Activated CD8-positive, alpha-beta memory T cell treated with anti-CD3 and anti-CD28 coated beads for 24 hours (primary cell): ENCODE measurements around the gene EVA1B.

Experiments used
- DNase-seq: peaks from one replicate; pipeline ENCODE4 v3.0.0-alpha.2; 2020

The EVA1B gene

DNA sequence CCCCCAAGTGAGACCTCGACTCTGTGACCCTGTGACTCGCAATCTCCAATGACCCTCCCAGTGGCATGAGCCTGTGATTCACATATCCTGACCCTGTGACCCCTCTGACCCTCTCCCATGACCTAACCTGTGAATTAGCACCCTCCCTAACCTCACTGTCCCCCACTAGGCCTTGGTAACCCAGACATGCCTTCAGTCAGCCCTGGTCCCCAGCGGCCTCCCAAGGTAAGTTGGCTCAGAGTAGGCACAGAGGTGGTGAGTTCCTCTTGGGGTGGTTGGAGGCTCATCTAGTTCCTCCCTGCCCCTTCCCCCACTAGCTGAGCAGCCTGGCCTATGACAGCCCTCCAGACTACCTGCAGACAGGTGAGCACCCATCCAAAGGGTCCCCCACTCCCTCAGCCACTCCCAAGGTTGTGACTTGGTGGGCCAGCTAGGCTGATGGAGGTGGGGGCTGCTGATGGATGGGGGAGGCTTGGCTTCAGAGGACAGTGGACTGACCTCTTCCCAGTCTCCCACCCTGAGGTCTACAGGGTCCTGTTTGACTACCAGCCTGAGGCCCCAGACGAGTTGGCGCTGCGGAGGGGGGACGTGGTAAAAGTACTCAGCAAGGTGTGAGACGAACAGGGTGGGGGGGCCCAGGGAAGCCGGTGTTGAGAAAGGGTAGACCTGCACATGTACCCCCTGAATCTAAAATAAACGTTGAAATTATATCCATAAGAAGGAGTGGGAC is 15.7 kb downstream of the EVA1B start:
- DNase-seq = peak; percentile 54

DNA sequence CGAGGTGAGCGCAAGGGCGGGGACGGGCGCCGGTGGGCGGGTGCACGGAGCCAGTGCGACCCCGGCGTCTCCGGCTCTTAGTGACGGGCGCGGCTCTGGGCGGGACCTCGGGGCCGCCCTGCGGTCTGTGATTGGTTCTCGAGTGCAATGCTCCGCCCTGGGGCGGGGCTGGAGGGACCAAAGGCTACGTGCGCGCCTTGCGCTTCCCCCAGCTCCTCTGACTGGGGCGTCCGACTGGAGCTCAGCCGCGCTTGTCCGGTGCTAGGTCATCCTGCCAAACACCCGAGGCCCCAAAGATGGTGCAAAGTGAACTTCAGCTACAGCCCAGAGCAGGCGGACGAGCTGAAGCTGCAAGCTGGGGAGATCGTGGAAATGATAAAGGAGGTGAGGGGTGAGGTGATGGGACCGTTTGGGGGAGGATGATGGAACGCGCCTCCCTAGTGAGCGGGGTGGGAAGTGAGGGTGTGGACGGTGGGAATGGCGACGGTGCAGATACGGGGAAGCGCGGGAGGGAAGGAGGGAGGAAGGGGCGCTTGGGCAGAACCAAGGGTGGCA is 16.5 kb downstream of the EVA1B start:
- DNase-seq = peak; percentile 96

GRCh38 chr1:36306210-36306901 is 17.1 kb downstream of the EVA1B start, which contains the start of gene SH3D21:
Gene SH3D21, plus strand, starts transcription at chr1:36306368. Its CDS starts 53 bp downstream, at chr1:36306421.
- DNase-seq = peak; percentile 76

DNA sequence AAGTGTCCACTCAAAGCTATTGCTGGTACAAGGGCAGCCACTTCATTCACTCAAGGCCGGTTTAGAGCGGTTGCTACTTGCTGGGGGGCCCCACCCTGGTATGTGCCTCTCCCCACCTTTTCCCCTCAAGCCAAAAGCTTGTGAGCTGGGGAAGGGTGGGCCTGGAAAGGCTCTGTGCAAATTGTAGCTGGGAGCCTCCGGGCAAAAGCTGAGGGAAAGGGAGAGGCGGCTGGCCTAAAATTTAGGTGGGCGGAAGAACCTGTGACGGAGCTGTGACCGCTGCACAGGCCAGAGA is 17.6 kb downstream of the EVA1B start:
- no peak for DNase-seq

DNA sequence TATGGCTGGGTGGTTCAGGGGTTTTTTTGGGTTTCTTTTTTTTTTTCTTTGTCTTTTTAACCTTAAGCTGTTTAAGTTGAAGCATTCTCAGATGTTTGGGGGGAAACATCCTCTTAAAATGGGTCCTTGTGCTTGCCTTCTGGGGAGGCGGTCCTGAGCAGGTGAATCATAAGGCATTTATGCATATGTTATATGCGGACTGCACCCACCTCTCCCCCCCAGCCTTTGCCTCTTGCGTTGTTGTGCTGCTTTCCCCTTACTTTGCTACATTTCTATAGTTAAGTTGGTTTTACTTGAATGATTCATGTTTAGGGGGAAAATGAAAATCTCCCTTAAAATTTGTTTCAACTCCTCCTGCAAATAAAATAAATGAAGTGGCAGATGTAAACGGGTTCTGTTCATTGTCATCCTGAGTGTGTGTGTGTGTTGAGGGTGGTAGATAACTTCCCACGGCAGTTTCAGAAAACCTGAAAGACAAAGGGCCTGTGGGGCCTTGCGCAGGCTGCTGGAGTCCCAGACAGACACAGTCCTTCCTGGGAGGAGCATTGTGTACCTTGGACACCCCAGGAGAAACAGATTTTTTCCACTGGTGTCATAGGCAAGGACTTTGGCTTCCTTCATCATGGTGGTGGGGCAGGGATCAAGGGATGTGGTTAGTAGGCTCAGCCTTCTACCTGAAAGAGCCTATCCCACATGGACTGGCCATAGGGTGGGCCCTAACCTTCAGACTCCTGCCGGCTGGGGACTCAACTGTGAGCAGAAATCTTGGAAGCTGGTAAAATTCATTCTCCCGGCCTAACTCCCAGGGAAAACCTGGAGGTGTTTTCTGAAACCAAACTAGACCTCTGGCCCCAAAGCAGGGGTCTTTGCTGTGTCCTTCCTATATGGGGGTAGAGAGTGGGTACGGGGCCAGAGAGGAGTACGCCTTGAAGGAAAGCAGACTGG is 18.2 kb downstream of the EVA1B start:
- peak; percentile 61 for DNase-seq

DNA sequence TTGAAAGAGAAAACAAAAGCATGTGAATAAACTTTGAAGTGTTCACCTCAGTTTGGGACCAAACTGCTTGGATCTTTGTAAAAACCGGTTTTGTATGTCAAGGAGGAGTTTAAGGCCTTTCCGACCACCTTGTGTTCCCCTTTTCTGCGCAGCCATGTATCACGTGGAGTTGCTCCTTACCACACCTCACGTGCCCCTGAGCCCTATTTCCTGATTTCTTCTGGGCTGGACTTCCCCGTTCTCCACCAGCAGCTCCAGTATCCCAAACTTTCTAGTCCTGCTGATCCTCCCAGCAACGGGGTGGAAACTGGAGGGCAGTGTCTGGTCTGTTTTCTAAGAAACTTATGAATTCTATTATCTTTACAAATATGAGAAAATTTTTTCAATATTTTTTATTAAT is 18.9 kb downstream of the EVA1B start:
- DNase-seq = peak; percentile 49

DNA sequence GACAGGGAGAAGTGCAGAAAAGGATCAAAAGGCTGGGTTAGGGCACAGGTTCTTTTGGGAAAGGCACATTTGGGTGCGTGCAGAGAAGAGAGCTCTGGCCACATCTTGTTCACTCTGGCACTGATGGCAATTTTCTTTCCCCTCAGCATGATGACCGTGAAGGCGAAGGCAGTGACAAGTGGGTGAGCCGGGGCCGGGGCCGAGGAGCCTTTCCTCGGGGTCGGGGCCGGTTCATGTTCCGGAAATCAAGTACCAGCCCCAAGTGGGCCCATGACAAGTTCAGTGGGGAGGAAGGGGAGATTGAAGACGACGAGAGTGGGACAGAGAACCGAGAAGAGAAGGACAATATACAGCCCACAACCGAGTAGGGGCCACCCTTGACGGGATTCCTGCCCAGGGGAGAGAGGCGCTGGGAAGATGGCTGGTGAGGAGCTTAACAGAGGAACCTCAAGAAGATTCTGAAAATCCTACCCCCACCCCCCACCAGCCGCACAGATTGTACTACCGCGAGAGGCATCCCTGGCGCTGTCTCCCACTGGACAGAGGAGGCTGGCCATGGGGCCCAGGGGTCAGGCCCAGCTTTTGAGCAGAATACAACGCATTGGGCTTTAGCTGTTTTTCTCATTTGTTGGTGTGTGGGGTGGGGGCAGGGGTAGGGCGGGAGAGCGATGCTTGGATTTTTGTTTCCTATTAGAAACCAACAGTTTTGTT is 19.6 kb downstream of the EVA1B start:
- DNase-seq = peak; percentile 49

GRCh38 chr1:36303244-36303643 is 20.2 kb downstream of the EVA1B start:
- DNase-seq = no peak

GRCh38 chr1:36301220-36301619 is 22.2 kb downstream of the EVA1B start:
- DNase-seq = no peak

GRCh38 chr1:36300526-36300925 is 22.9 kb downstream of the EVA1B start:
- DNase-seq = no peak

GRCh38 chr1:36298640-36299039 is 24.8 kb downstream of the EVA1B start:
- DNase-seq = peak; percentile 51

DNA sequence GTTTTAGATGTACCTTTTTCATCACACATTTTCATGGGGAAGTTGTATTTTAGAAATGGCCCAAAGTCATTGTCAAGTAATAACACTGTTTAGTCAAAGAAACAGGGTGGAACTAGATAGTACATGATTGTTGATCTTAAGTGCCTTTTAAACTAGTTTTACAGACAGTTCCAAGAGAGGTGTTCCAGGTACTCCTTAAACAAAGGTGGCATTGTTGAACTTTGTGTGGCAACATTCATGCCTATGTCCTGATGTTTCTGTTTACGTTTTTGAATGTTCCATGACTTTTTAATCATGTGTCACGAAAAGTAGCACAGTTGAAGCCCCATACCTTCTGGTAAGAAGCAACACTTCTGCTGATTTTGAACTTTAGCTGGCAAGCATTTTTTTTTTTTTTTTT is 26.4 kb downstream of the EVA1B start:
- DNase-seq = no peak

GRCh38 chr1:36295390-36295789 is 28.1 kb downstream of the EVA1B start:
- no peak for DNase-seq

- DNase-seq = peak; percentile 49
These were observed 35.9 kb downstream of the EVA1B start for GRCh38 chr1:36287595-36287994.

- DNase-seq = peak; percentile 48
These were observed 36.6 kb downstream of the EVA1B start for GRCh38 chr1:36286802-36287201.

DNA sequence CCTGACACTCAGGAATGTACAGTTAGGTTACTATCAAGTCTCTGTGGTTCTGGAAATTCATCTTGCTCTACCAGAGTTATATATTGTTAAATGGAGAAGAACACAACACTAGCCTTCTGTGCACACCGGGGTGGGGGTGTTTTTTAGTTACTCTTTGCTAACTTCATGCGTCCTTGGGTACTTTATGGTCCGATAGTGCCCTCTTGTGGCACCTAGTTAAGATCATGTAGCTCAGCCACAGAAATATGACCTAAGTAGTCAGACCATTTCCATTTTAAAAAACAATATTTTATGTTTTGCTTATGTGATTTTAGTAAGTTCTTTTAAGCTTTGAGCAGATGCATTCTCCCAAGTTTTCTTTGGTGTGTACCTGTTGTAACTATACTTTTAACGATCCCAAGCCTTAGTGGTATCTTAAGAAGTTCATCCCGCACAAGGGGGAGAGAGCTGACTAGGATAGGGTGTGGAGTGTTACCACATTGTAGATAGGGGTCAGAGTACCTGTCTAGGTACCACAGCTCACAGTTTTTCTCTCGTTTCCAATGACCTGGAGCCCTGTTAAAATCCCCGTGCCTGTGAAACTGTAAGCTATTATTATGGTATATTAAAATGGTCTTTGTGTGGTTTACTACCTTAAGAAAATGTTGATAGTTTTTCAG is 37.9 kb downstream of the EVA1B start:
- peak; percentile 61 for DNase-seq

- DNase-seq = no peak
These were observed 38.9 kb downstream of the EVA1B start for GRCh38 chr1:36284517-36284916.

DNA sequence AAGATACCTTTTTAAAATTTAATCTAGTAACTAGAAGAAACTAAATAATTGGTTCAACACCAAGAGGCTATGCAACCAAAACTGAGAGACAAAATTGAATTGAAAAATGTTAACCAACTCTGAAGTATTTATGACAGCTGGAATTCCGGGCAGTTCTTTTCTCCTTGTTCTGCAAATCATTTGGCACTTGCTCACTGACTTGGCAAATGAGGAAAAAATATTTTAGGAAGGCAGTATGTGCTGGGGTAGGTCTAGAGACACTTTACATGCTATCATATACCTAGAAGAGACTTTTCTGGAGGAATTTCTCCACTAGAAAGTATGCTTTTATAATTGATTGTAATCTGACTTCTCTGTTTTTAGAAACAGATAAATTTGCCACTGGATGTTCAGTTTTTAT is 39.4 kb downstream of the EVA1B start:
- DNase-seq = no peak

DNA sequence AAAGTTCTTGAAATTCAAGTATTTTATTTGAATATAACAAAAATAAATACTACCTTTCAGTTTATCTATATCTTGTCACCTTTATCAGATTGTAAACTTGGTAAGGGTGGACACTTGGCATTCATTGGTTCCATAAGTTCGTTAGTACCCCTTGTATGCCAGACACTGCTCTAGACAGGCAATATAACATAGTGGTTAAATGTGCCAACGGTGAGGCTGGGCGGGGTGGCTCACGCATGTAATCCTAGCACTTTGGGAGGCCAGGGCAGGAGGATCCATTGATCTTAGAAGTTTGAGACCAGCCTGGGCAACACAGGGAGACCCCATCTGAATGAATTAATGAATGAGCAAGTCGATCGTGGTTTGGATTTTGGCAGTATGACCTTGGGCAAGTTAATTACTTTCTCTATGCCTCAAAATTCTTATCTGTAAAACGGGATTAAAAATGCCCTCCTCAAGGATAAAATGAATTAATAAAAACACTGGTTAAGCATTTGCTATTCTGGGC is 43.6 kb downstream of the EVA1B start:
- DNase-seq = no peak

DNA sequence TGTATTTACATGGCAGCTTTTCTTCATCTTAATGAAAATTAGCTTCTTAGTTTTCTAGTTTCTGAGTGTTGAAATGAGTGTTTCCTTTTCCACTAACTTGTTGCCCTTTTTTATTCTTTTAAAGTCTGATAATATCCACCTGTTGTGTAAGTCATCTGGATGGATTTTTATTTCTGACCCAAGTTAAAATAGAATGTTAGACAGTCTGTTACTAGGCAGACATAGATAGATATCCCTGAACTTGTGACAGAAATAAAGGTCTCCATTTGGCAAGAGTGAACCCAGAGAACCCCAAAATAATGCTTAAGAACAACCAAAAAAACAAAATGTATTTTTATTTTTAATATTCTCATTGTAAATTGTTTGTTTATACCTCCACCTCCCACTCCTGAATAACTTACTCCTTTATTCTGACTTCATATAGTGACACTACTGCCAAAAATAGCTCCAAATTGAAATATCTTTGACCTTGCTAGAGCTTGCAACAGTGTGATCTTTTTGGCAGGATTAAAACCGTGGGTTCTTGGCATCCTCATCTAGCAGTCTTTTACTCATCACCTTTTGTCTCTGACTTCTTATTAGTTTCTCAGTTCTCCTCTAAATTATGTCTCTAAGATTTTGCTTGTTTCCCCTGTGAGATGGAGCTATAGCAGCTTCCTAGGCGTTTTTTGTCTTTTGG is 44.2 kb downstream of the EVA1B start:
- DNase-seq = no peak

DNA sequence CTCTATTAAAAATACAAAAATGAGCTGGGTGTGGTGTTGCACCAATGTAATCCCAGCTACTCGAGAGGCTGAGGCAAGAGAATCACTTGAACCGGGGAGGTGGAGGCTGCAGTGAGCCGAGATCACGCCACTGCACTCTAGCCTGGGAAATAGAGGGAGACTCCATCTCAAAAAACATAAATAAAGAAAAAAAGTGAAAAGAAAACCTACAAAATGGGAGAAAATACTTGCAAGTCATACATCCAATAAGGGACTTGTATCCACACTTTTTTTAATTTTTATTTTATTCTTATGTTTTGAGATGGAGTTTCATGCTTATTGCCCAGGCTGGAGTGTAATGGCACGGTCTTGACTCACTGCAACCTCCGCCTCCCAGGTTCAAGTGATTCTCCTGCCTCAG is 46.8 kb downstream of the EVA1B start:
- no peak for DNase-seq
